DOHH2 (cell line): ENCODE measurements around the gene ZNF100.

Source experiments
- CTCF ChIP-seq: fragments of 200-600 bp; sonication (generic); IDR thresholded peaks from one replicate; pipeline ENCODE4 v1.5.1; 2014; ENCODE audit warnings: antibody characterized with exemption, mild to moderate bottlenecking, low read depth, low read length; ENCODE audit not compliant: poor library complexity, severe bottlenecking
- EZH2phosphoT487 ChIP-seq: fragments of 200-600 bp; sonication (generic); IDR thresholded peaks from 2 replicates; pipeline ENCODE4 v1.6.1; 2017; ENCODE audit warnings: borderline replicate concordance, mild to moderate bottlenecking, antibody characterized with exemption, low read length, moderate library complexity, mixed read lengths

GRCh38 chr19:21680026-21680425 lies 87.4 kb downstream of the ZNF100 start:
- TF ChIP-seq CTCF (no peak), EZH2phosphoT487 (no peak)
